T-helper 1 cell treated with Interleukin-12 subunit alpha and Interleukin-12 subunit beta and Interleukin-4 antibody, amounts not matched to agents 30 μg/mL and 1 μg/mL, for 36 hours (primary cell): ENCODE results near the gene EFCAB12.
"Not testable (repeated sequence)": the region's sequence is repeated elsewhere in the genome, so short reads cannot be mapped to it uniquely, and the experiment has no call there.

Experiments used
- H3K27ac Mint-ChIP-seq: one replicate; pipeline ENCODE4 v1.8.0; 2021; ENCODE audit warnings: mild to moderate bottlenecking, mixed read lengths
- H3K27me3 Mint-ChIP-seq: one replicate; pipeline ENCODE4 v1.8.0; 2021; ENCODE audit warnings: low read depth, mixed read lengths
- H3K36me3 Mint-ChIP-seq: one replicate; pipeline ENCODE4 v1.8.0; 2021; ENCODE audit warnings: low read depth, mixed read lengths
- H3K4me1 Mint-ChIP-seq: one replicate; pipeline ENCODE4 v1.8.0; 2021; ENCODE audit warnings: low read depth, mixed read lengths
- H3K4me3 Mint-ChIP-seq: one replicate; pipeline ENCODE4 v1.8.0; 2021; ENCODE audit warnings: mild to moderate bottlenecking, moderate library complexity, mixed read lengths
- H3K9me3 Mint-ChIP-seq: one replicate; pipeline ENCODE4 v1.8.0; 2021; ENCODE audit warnings: mixed read lengths

Gene EFCAB12

DNA sequence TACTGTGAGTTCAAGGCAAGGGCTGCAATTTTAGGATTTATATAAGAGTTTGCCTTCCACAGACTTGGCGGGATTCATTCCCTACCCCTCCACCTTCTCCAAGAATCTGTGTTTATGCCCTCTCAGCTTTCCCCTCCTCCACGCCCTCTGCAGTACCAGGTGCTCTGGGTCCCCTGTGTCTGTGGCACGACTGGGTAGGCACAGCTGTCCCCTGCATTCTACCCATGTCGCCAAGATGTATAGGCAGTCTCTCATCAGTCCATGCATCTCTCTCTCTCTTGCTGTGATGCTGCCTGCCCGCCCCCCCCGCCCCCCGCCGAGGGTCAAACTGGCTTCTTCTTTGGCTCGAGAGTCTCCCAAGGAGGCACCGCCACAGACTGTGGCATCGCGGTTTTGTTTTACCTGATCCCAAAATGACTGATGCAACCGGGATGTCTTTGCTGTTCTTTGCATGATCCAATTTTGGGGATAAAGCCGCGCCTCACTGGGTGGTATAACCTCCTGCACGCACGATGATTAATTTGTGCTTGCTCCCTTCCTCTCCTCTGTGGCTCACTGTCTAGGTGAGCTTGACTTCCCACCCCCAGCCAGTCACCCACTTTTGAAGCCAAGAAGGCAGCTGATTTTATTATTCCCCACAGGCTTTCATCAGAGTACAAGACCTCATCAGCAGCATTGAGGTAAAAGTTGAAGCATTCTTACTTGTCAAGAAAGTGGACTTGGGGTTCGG lies 43.7 kb downstream of the EFCAB12 start:
- Mint-ChIP-seq H3K9me3 (no peaks in the 10 kb centered on the region), H3K27me3 (no peaks in the 10 kb centered on the region), H3K4me1 (peaks cover 2% of the 10 kb centered on the region), H3K27ac (no peak overlapping the region), H3K4me3 (no peak overlapping the region), H3K36me3 (peaks cover 14% of the 10 kb centered on the region)

DNA sequence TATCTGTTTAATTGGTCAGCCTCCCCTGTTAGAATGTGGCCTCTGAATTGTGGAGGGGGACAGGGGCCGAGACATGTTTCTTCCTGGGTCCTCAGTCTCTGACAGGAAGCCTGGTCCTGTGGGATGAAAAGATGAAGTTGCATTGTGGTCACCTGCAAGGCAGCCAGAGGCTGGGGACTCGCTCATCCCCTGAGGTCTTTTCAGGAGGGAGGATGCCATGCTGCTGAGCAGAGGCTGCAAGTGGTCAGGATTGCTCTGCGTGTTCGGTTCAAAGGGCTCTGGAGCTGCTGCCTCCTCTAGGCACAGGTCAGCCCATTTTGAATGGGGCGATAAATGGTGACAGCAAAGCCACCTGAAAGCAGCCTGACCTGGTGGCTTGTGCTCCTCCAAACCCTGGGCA lies 44.3 kb downstream of the EFCAB12 start:
- peaks cover 17% of the 10 kb centered on the region for H3K36me3 Mint-ChIP-seq
- not testable (repeated sequence) for H3K9me3 Mint-ChIP-seq, H3K4me3 Mint-ChIP-seq, H3K27ac Mint-ChIP-seq, H3K27me3 Mint-ChIP-seq, H3K4me1 Mint-ChIP-seq

DNA sequence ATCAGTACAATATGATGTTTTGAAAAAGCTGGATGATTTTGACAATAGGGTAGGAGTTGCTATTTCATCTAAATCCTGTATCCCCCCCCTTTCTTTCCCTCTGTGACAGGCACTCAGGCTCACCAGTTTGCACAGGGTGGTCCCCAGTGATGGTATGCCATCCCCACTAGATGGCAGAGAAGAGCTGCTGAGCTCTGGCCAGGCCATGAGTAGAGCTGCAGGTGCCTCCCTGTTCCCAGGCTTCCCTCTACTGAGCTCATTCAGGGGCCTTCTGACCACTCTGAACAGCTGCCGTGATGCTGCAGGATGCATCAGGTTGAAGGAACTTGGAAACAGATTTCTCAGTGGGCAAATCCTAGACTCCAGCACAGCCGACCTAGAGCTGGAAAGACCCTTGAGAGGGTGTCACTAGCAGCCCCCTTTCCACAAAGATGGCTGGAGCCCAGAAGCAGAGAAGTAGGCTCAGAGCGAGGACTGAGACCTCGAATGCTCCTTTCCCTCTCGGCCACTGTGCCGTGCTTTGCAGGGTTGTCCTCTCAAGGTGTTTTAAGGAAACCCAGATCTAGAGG lies 45.1 kb downstream of the EFCAB12 start:
- H3K27me3 Mint-ChIP-seq = no peaks in the 10 kb centered on the region
- peaks cover 17% of the 10 kb centered on the region for H3K36me3 Mint-ChIP-seq
- peaks cover 2% of the 10 kb centered on the region for H3K4me1 Mint-ChIP-seq
- no peak overlapping the region for H3K4me3 Mint-ChIP-seq
- H3K27ac Mint-ChIP-seq = no peak overlapping the region
- no peaks in the 10 kb centered on the region for H3K9me3 Mint-ChIP-seq

DNA sequence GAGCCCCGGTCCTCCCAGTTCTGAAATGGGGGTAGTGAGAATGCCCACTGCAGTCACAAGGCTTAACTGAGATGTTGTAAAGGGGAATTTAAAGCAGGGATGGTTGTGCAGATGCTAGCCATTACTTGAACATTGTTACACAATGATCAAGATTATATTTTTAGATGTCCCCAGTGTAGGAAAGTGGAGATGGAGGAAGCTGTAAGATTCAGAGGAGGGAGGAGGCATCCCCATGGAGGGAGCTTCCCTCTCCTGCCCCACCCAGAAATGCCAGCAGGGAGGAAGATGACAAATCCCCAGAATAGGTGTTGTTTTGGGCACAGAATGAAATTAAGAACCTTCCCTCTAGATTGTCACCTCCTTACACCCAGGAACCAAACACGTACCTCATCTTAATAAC lies 46.1 kb downstream of the EFCAB12 start:
- no peaks in the 10 kb centered on the region for H3K27me3 Mint-ChIP-seq
- H3K36me3 Mint-ChIP-seq = peaks cover 8% of the 10 kb centered on the region
- H3K9me3 Mint-ChIP-seq = no peaks in the 10 kb centered on the region
- H3K27ac Mint-ChIP-seq = no peak overlapping the region
- H3K4me3 Mint-ChIP-seq = no peak overlapping the region
- H3K4me1 Mint-ChIP-seq = peaks cover 2% of the 10 kb centered on the region

DNA sequence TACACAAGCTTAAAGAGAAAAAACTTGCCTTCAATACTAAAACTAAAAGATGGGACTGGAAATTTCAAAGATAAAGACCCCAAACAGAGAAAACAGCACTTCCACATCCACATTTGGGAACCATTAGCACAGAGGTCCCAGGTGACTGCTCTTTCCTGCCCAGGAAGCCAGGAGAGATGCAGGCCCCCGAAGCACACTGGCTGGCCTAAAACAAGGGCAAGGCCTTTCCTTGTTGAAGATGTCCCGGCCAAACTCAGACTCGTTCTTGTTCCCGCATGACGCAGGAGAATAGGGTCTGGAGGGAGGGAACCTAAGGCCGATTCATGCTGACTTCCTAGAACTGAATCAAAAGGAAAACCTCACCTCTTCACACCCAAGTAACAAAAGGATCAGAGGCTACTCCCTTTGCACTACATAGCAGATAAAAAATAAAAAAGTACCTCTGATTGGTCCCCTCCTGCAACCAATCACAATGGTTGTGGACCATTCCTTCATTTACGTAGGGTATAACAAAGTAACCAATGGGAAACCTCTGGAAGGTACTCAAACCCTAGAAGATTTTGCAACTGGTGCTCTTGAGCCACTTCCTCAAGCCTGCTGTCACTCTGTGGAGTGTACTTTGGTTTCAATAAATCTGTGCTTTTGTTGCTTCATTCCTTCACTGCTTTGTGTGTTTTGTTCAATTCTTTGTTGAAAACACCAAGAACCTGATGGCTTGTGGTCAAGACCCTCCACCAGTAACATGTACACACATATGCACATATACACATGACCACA lies 48.7 kb downstream of the EFCAB12 start:
- Mint-ChIP-seq H3K4me1 (no peaks in the 10 kb centered on the region), H3K9me3 (no peaks in the 10 kb centered on the region), H3K36me3 (peaks cover 4% of the 10 kb centered on the region), H3K27me3 (no peaks in the 10 kb centered on the region), H3K4me3 (no peak overlapping the region), H3K27ac (no peak overlapping the region)

DNA sequence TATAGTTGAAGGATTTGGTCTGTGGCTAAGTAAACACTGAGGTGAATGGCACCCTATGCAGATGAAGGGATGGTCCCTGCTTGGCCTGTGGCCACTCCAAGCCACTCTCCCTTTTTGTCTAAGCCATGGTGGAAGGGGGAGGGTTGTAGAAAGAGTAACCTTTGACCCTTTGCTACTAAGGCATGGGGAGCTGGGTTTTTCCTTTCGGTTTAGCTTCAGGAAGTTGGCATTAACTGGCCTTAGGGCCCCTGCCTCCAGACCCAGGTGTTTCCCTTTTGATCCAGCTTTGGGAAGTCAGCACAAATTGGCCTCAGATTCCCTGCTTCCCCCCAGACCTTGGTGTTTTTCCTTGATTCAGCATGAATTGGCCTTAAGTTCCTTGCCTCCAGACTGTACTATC lies 49.5 kb downstream of the EFCAB12 start:
- Mint-ChIP-seq H3K9me3 (no peaks in the 10 kb centered on the region), H3K27me3 (no peaks in the 10 kb centered on the region), H3K4me3 (no peak overlapping the region), H3K36me3 (peaks cover 4% of the 10 kb centered on the region), H3K4me1 (no peaks in the 10 kb centered on the region), H3K27ac (no peak overlapping the region)

DNA sequence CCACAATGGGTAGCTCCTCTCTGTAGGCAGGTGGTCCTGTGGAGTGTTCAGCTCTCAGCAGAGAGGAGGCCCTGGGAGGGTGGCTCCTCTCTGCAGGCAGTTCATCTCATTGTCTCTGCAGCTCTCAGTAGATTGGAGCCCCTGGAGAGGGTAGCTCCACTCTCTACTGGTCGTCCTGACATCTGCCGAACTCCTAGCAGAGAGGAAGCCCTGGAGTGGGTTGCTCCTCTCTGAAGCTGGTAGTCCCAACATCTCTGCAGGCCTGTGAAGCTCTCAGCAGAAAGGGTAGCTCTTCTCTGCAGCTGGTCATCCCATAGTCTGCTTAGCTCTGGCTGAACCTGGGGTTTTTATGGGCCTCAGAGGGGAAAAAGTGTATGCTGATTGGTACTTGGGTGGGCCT lies 50.8 kb downstream of the EFCAB12 start:
- H3K27ac Mint-ChIP-seq = no peak overlapping the region
- no peak overlapping the region for H3K4me3 Mint-ChIP-seq
- H3K9me3 Mint-ChIP-seq = no peaks in the 10 kb centered on the region
- H3K36me3 Mint-ChIP-seq = peaks cover 4% of the 10 kb centered on the region
- H3K4me1 Mint-ChIP-seq = no peaks in the 10 kb centered on the region
- H3K27me3 Mint-ChIP-seq = no peaks in the 10 kb centered on the region

DNA sequence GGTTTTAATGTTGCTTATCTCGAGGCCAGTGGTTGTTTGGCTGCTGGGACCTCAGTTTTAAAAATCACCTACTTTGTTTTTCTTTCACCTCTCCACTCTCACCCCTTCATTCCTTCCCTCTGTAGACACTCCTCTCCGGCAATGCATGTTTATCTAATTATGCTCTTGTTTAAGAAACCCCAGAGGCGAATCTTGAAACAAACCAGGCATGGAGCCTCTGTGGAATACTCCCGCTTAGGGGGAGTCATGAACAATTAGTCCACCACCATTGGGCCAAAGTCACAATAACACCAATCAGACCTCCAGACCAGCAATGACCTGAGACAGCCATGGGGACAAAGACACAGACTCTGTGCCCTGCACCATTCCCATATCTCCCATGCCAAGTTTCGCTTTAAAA lies 53.3 kb downstream of the EFCAB12 start:
- Mint-ChIP-seq H3K27ac (no peak overlapping the region), H3K36me3 (peaks cover 4% of the 10 kb centered on the region), H3K9me3 (no peaks in the 10 kb centered on the region), H3K4me3 (no peak overlapping the region), H3K27me3 (no peaks in the 10 kb centered on the region), H3K4me1 (no peaks in the 10 kb centered on the region)

DNA sequence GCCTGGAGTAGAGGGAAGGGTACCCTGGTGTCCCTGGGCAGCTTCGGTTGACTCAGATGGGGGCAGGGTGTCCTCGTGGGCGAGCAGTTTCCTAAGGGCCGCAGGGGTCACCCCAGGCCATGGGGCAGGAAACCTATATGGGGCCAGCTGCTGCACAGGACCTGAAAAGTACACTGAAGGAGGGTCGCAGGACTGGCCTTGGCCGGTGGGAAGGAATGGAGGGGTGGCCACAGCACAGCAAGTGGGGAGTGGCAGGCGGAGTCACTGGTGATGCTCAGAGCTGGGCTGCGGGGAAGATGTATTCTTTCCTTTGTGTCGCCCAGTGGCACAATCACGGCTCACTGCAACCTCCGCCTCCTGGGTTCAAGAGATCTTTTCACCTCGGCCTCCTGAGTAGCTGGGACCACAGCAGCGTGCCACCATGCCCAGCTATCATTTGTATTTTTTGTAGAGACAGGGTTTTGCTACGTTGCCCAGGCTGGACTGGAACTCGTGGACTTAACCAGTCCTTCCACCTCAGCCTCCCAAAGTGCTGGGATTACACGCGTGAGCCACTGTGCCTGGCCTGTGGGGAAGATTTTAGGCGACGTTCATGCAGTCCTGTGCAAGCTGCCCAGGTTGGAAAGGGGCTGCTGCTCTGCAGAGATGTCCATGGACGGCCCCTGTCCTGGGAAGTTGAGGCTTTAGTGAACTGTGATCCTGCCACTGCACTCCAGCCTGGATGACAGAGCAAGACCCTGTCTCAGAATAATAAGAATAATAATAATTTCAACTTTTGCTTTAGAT lies 57.2 kb downstream of the EFCAB12 start:
- H3K36me3 Mint-ChIP-seq = no peaks in the 10 kb centered on the region
- H3K4me3 Mint-ChIP-seq = no peak overlapping the region
- no peaks in the 10 kb centered on the region for H3K9me3 Mint-ChIP-seq
- no peaks in the 10 kb centered on the region for H3K4me1 Mint-ChIP-seq
- no peak overlapping the region for H3K27ac Mint-ChIP-seq
- no peaks in the 10 kb centered on the region for H3K27me3 Mint-ChIP-seq

DNA sequence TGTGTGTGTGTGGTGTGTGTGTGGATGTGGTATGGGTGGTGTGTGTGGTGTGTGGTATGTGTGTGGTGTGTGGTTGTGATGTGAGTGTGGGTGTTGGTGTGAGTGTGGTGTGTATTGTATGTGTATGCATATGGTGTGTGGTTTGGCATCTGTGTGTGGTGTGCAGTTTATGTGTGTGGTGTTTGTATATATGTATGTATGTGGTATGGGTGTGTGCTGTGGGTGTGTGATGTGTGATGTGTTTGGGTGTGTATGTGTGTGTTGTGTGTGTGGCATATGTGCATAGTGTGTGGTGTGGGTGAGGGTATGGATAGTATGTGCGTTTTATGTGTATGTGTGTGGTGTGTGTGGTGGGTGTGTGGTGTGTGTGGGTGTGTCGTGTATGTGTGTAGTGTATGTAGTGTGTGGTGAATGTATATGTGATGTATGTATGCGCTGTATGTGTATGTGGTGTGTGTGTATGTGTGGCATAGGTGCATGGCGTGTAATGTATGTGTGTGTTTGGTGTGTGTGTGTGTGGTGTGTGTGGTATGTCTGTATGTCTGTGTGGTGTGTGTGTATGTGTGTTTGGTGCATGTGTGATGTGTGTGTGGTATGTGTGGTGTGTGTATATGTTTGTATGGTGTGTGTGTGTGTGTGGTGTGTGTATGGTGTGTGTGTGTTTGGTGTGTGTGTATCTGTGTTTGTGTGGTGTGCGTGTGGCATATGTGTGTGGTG lies 58.0 kb downstream of the EFCAB12 start:
- H3K27me3 Mint-ChIP-seq = no peaks in the 10 kb centered on the region
- no peaks in the 10 kb centered on the region for H3K9me3 Mint-ChIP-seq
- no peaks in the 10 kb centered on the region for H3K4me1 Mint-ChIP-seq
- H3K4me3 Mint-ChIP-seq = no peak overlapping the region
- H3K27ac Mint-ChIP-seq = no peak overlapping the region
- H3K36me3 Mint-ChIP-seq = no peaks in the 10 kb centered on the region

DNA sequence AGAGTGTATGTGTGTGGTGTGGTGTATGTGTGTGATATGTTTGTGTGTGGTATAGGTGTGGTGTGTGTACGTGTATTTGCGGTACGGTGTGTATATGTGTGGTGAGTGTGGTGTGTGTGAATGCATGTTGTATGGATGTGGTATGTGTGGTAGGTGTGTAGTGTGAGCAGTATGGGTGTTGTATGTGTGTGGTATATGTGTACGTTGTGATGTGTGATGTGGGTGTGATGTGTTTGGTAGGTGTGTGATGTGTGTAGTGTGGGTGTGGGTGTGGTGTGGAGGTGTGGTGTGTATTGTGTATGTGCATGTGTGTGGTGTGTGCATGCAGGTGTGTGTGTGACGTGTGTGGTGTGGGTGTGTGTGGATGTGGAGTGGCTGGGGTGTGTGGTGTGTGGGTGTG lies 58.7 kb downstream of the EFCAB12 start:
- Mint-ChIP-seq H3K27me3 (no peaks in the 10 kb centered on the region), H3K4me3 (no peak overlapping the region), H3K36me3 (no peaks in the 10 kb centered on the region), H3K4me1 (no peaks in the 10 kb centered on the region), H3K27ac (no peak overlapping the region), H3K9me3 (no peaks in the 10 kb centered on the region)

DNA sequence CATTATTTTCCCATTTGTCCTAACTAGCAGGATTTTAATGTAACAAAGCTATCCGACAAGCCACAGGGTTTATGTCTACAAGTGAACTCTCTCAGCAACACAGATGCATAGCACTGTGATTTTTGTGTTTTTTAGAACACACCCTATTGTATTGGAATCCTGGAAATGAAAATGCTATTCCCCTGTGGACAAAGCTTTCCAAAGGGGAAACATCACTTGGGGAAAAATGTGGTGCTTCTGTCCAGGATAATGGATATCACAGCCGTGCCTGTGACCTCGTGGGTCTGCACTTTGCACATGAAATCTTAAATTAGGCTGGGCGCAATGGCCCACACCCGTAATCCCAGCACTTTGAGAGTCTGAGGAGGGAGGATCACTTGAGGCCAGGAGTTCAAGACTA lies 60.6 kb downstream of the EFCAB12 start:
- no peaks in the 10 kb centered on the region for H3K4me1 Mint-ChIP-seq
- H3K36me3 Mint-ChIP-seq = no peaks in the 10 kb centered on the region
- H3K27me3 Mint-ChIP-seq = no peaks in the 10 kb centered on the region
- no peak overlapping the region for H3K4me3 Mint-ChIP-seq
- H3K27ac Mint-ChIP-seq = no peak overlapping the region
- no peaks in the 10 kb centered on the region for H3K9me3 Mint-ChIP-seq

DNA sequence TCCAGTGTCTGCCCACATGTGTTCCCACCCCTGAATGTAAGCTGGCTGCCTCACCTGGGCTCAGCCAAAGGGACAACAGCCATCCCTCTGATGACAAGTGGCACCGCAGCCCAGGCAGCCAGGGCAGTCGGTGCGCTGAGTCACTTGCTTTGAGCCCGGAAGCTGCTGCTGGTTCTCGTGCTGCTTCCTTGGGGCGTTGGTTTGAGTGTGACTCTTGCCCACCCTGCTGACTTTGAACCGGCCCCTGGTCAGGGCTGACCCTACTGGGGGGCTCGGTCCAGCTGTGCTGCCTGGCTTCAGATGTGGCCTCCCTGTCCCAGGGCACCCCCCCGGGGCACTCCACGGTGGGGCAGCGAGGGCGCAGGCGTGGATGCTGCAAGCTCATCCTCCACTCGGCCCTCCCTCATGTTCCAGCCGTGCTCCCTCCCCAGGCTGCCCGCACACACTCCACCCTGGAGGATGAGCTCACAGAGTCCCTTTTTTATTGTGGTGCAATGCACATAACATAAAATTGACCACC lies 62.1 kb downstream of the EFCAB12 start:
- no peak overlapping the region for H3K4me3 Mint-ChIP-seq
- H3K9me3 Mint-ChIP-seq = no peaks in the 10 kb centered on the region
- H3K27me3 Mint-ChIP-seq = no peaks in the 10 kb centered on the region
- no peaks in the 10 kb centered on the region for H3K36me3 Mint-ChIP-seq
- H3K4me1 Mint-ChIP-seq = no peaks in the 10 kb centered on the region
- H3K27ac Mint-ChIP-seq = no peak overlapping the region
